ENCODE data around the gene ASCC1.

The ASCC1 gene

GRCh38 chr10:72081210-72081609, 134.9 kb downstream of the ASCC1 start:
- no peak overlapping the region for H3K9ac ChIP-seq (ENCODE audit: low read length in 2 of 2)
- H3K4me1 ChIP-seq (ENCODE audit: control insufficient read depth, insufficient read depth, low read length), result no peaks in the 10 kb centered on the region

GRCh38 chr10:72080042-72080975, 135.8 kb downstream of the ASCC1 start:
- Histone ChIP-seq H3K27me3 (ENCODE audit: control insufficient read depth in 1 of 2, insufficient read depth in 2 of 2, low read length in 2 of 2) (no peaks in the 10 kb centered on the region), H3K4me1 (ENCODE audit: control insufficient read depth, insufficient read depth, low read length) (no peaks in the 10 kb centered on the region), H3K4me3 (ENCODE audit: low read length in 2 of 2) (no peak overlapping the region), H3K9me3 (ENCODE audit: control insufficient read depth in 2 of 2, low read length in 2 of 2) (no peaks in the 10 kb centered on the region), H3K36me3 (ENCODE audit: control insufficient read depth in 2 of 2, insufficient read depth in 2 of 2, low read length in 2 of 2) (no peaks in the 10 kb centered on the region), H3K27ac (ENCODE audit: low read length) (no peak overlapping the region), H3K9ac (ENCODE audit: low read length in 2 of 2) (no peak overlapping the region)

More at GRCh38 chr10:72081210-72081609, 134.9 kb downstream of the ASCC1 start:
- H3K36me3 ChIP-seq (ENCODE audit: control insufficient read depth in 2 of 2, insufficient read depth in 2 of 2, low read length in 2 of 2), result no peaks in the 10 kb centered on the region
- no peaks in the 10 kb centered on the region for H3K9me3 ChIP-seq (ENCODE audit: control insufficient read depth in 2 of 2, low read length in 2 of 2)
- no peak overlapping the region for H3K4me3 ChIP-seq (ENCODE audit: low read length in 2 of 2)
- no peaks in the 10 kb centered on the region for H3K27me3 ChIP-seq (ENCODE audit: control insufficient read depth in 1 of 2, insufficient read depth in 2 of 2, low read length in 2 of 2)
- H3K27ac ChIP-seq (ENCODE audit: low read length), result no peak overlapping the region

- Histone ChIP-seq H3K9ac (ENCODE audit: low read length in 2 of 2) (no peak overlapping the region), H3K27ac (ENCODE audit: low read length) (no peak overlapping the region)
Observed at GRCh38 chr10:72079356-72079755, 136.7 kb downstream of the ASCC1 start.

GRCh38 chr10:72077275-72077990, 138.6 kb downstream of the ASCC1 start:
- Histone ChIP-seq H3K27me3 (ENCODE audit: control insufficient read depth in 1 of 2, insufficient read depth in 2 of 2, low read length in 2 of 2) (no peaks in the 10 kb centered on the region), H3K36me3 (ENCODE audit: control insufficient read depth in 2 of 2, insufficient read depth in 2 of 2, low read length in 2 of 2) (no peaks in the 10 kb centered on the region), H3K9ac (ENCODE audit: low read length in 2 of 2) (no peak overlapping the region), H3K9me3 (ENCODE audit: control insufficient read depth in 2 of 2, low read length in 2 of 2) (no peaks in the 10 kb centered on the region), H3K4me1 (ENCODE audit: control insufficient read depth, insufficient read depth, low read length) (no peaks in the 10 kb centered on the region), H3K4me3 (ENCODE audit: low read length in 2 of 2) (no peak overlapping the region), H3K27ac (ENCODE audit: low read length) (no peak overlapping the region)

More at GRCh38 chr10:72079356-72079755, 136.7 kb downstream of the ASCC1 start:
- Histone ChIP-seq H3K36me3 (ENCODE audit: control insufficient read depth in 2 of 2, insufficient read depth in 2 of 2, low read length in 2 of 2) (no peaks in the 10 kb centered on the region), H3K27me3 (ENCODE audit: control insufficient read depth in 1 of 2, insufficient read depth in 2 of 2, low read length in 2 of 2) (no peaks in the 10 kb centered on the region), H3K4me3 (ENCODE audit: low read length in 2 of 2) (no peak overlapping the region), H3K4me1 (ENCODE audit: control insufficient read depth, insufficient read depth, low read length) (no peaks in the 10 kb centered on the region), H3K9me3 (ENCODE audit: control insufficient read depth in 2 of 2, low read length in 2 of 2) (no peaks in the 10 kb centered on the region)

GRCh38 chr10:72076756-72077155, 139.3 kb downstream of the ASCC1 start:
- no peaks in the 10 kb centered on the region for H3K27me3 ChIP-seq (ENCODE audit: control insufficient read depth in 1 of 2, insufficient read depth in 2 of 2, low read length in 2 of 2)
- no peak overlapping the region for H3K27ac ChIP-seq (ENCODE audit: low read length)
- no peaks in the 10 kb centered on the region for H3K9me3 ChIP-seq (ENCODE audit: control insufficient read depth in 2 of 2, low read length in 2 of 2)
- no peaks in the 10 kb centered on the region for H3K36me3 ChIP-seq (ENCODE audit: control insufficient read depth in 2 of 2, insufficient read depth in 2 of 2, low read length in 2 of 2)
- no peak overlapping the region for H3K4me3 ChIP-seq (ENCODE audit: low read length in 2 of 2)
- H3K9ac ChIP-seq (ENCODE audit: low read length in 2 of 2), result no peak overlapping the region
- H3K4me1 ChIP-seq (ENCODE audit: control insufficient read depth, insufficient read depth, low read length), result no peaks in the 10 kb centered on the region

- no peaks in the 10 kb centered on the region for H3K4me1 ChIP-seq (ENCODE audit: control insufficient read depth, insufficient read depth, low read length)
- no peaks in the 10 kb centered on the region for H3K27me3 ChIP-seq (ENCODE audit: control insufficient read depth in 1 of 2, insufficient read depth in 2 of 2, low read length in 2 of 2)
- H3K4me3 ChIP-seq (ENCODE audit: low read length in 2 of 2), result no peak overlapping the region
- no peak overlapping the region for H3K9ac ChIP-seq (ENCODE audit: low read length in 2 of 2)
- no peak overlapping the region for H3K27ac ChIP-seq (ENCODE audit: low read length)
- no peaks in the 10 kb centered on the region for H3K36me3 ChIP-seq (ENCODE audit: control insufficient read depth in 2 of 2, insufficient read depth in 2 of 2, low read length in 2 of 2)
- H3K9me3 ChIP-seq (ENCODE audit: control insufficient read depth in 2 of 2, low read length in 2 of 2), result no peaks in the 10 kb centered on the region
Observed at GRCh38 chr10:72075376-72076115, 140.5 kb downstream of the ASCC1 start.

- no peak overlapping the region for H3K4me3 ChIP-seq (ENCODE audit: low read length in 2 of 2)
- H3K9me3 ChIP-seq (ENCODE audit: control insufficient read depth in 2 of 2, low read length in 2 of 2), result no peaks in the 10 kb centered on the region
- no peak overlapping the region for H3K27ac ChIP-seq (ENCODE audit: low read length)
- H3K9ac ChIP-seq (ENCODE audit: low read length in 2 of 2), result no peak overlapping the region
- no peaks in the 10 kb centered on the region for H3K27me3 ChIP-seq (ENCODE audit: control insufficient read depth in 1 of 2, insufficient read depth in 2 of 2, low read length in 2 of 2)
- H3K4me1 ChIP-seq (ENCODE audit: control insufficient read depth, insufficient read depth, low read length), result no peaks in the 10 kb centered on the region
- H3K36me3 ChIP-seq (ENCODE audit: control insufficient read depth in 2 of 2, insufficient read depth in 2 of 2, low read length in 2 of 2), result no peaks in the 10 kb centered on the region
Observed at GRCh38 chr10:72074574-72075375, 141.3 kb downstream of the ASCC1 start.

- no peak overlapping the region for H3K4me3 ChIP-seq (ENCODE audit: low read length in 2 of 2)
- H3K9ac ChIP-seq (ENCODE audit: low read length in 2 of 2), result no peak overlapping the region
- H3K27me3 ChIP-seq (ENCODE audit: control insufficient read depth in 1 of 2, insufficient read depth in 2 of 2, low read length in 2 of 2), result no peaks in the 10 kb centered on the region
- no peak overlapping the region for H3K27ac ChIP-seq (ENCODE audit: low read length)
- no peaks in the 10 kb centered on the region for H3K9me3 ChIP-seq (ENCODE audit: control insufficient read depth in 2 of 2, low read length in 2 of 2)
- H3K4me1 ChIP-seq (ENCODE audit: control insufficient read depth, insufficient read depth, low read length), result no peaks in the 10 kb centered on the region
- H3K36me3 ChIP-seq (ENCODE audit: control insufficient read depth in 2 of 2, insufficient read depth in 2 of 2, low read length in 2 of 2), result no peaks in the 10 kb centered on the region
Observed at GRCh38 chr10:72073708-72074573, 142.1 kb downstream of the ASCC1 start.

- Histone ChIP-seq H3K9me3 (ENCODE audit: control insufficient read depth in 2 of 2, low read length in 2 of 2) (no peaks in the 10 kb centered on the region), H3K27me3 (ENCODE audit: control insufficient read depth in 1 of 2, insufficient read depth in 2 of 2, low read length in 2 of 2) (no peaks in the 10 kb centered on the region), H3K27ac (ENCODE audit: low read length) (no peak overlapping the region), H3K4me3 (ENCODE audit: low read length in 2 of 2) (no peak overlapping the region), H3K4me1 (ENCODE audit: control insufficient read depth, insufficient read depth, low read length) (peaks cover 5% of the 10 kb centered on the region), H3K9ac (ENCODE audit: low read length in 2 of 2) (no peak overlapping the region), H3K36me3 (ENCODE audit: control insufficient read depth in 2 of 2, insufficient read depth in 2 of 2, low read length in 2 of 2) (no peaks in the 10 kb centered on the region)
Observed at GRCh38 chr10:72072639-72073038, 143.4 kb downstream of the ASCC1 start.

Data from stomach smooth muscle (tissue), 2 donors.